Keratinocyte (primary cell): ENCODE data around the gene APBB2. TPM values are rescaled to one million over a fixed set of nuclear protein-coding genes. Genes with fewer than 3 reads are reported as not detected.

Experiments used
- DNase-seq: peaks from one replicate; pipeline ENCODE4 v3.0.0-alpha.2; 2011; ENCODE audit warnings: low read depth, missing footprints, low spot score
- FAIRE-seq: peaks from 2 replicates; lab custom pipeline; 2011; peaks lifted over from hg19 to GRCh38; lab: Jason Lieb, UNC
- H2AFZ ChIP-seq: 2 replicates; pipeline ENCODE4 v1.6.0; 2012; ENCODE audit warnings: low read length, control low read depth, inconsistent platforms; ENCODE audit not compliant: control insufficient read depth
- H3K27ac ChIP-seq: 2 replicates; pipeline ENCODE4 v1.5.1; 2011; ENCODE audit warnings: low read length; ENCODE audit not compliant: control insufficient read depth, insufficient read depth
- H3K27me3 ChIP-seq: 3 replicates; pipeline ENCODE4 v1.6.0; 2011; ENCODE audit warnings: low read length; ENCODE audit not compliant: control insufficient read depth, insufficient read depth; ENCODE audit errors: extremely low read depth
- H3K36me3 ChIP-seq, 2 experiments: 2 replicates in 1 of 2; 3 replicates in 1 of 2; pipeline ENCODE4 v1.5.1; 2011; ENCODE audit warnings: low read length in 2 of 2, mild to moderate bottlenecking in 1 of 2; ENCODE audit not compliant: control insufficient read depth in 2 of 2, insufficient read depth in 2 of 2; ENCODE audit errors: extremely low read depth in 1 of 2
- H3K4me1 ChIP-seq: 3 replicates; pipeline ENCODE4 v1.5.1; 2011; ENCODE audit warnings: low read length; ENCODE audit not compliant: control insufficient read depth, insufficient read depth; ENCODE audit errors: extremely low read depth
- H3K4me2 ChIP-seq: 3 replicates; pipeline ENCODE4 v1.6.0; 2011; ENCODE audit warnings: low read depth, low read length; ENCODE audit not compliant: control insufficient read depth, insufficient read depth; ENCODE audit errors: extremely low read depth
- H3K4me3 ChIP-seq, 3 experiments: fragments of 200-600 bp in 1 of 3; sonication (generic) in 1 of 3; 2 replicates in 2 of 3; 3 replicates in 1 of 3; pipeline ENCODE4 v1.5.1; 2011 to 2016; ENCODE audit warnings: low read length in 3 of 3, mild to moderate bottlenecking in 3 of 3, control low read depth in 2 of 3, inconsistent platforms in 1 of 3, low read depth in 1 of 3, mixed read lengths in 1 of 3, mixed run types in 1 of 3, moderate library complexity in 1 of 3; ENCODE audit not compliant: control insufficient read depth in 2 of 3, insufficient read depth in 2 of 3; ENCODE audit errors: extremely low read depth in 1 of 3
- H3K79me2 ChIP-seq: 2 replicates; pipeline ENCODE4 v1.6.0; 2012; ENCODE audit warnings: low read length; ENCODE audit not compliant: control insufficient read depth, insufficient read depth
- H3K9ac ChIP-seq: 3 replicates; pipeline ENCODE4 v1.6.0; 2011; ENCODE audit warnings: low read length; ENCODE audit not compliant: control insufficient read depth, insufficient read depth; ENCODE audit errors: extremely low read depth
- H3K9me1 ChIP-seq: 3 replicates; pipeline ENCODE4 v1.6.0; 2011; ENCODE audit warnings: low read length; ENCODE audit not compliant: control insufficient read depth, insufficient read depth; ENCODE audit errors: extremely low read depth
- H3K9me3 ChIP-seq: 2 replicates; pipeline ENCODE4 v1.5.1; 2012; ENCODE audit warnings: low read depth, low read length; ENCODE audit not compliant: control insufficient read depth
- H4K20me1 ChIP-seq: 3 replicates; pipeline ENCODE4 v1.6.0; 2011; ENCODE audit warnings: low read length; ENCODE audit not compliant: control insufficient read depth, insufficient read depth; ENCODE audit errors: extremely low read depth
- EZH2 ChIP-seq: IDR thresholded peaks from one replicate; pipeline ENCODE4 v1.6.1; 2012; ENCODE audit warnings: inconsistent platforms, mild to moderate bottlenecking, low read length, moderate library complexity
- dilution Hi-C: fragments of 300-500 bp; cut with MboI; formaldehyde crosslinking; loops from one replicate; pipeline ENCODE4 v1.7.0; 2020; ENCODE audit warnings: low sequenced_read_pairs; ENCODE audit not compliant: extremely low pct_ligation_motif_present
- polyA plus RNA-seq, 5 experiments: library from polyadenylated mRNA; depleted of rRNA in 3 of 5; stranded (reverse) in 3 of 5; stranded (forward) in 1 of 5; unstranded in 1 of 5; fragments of >200 nt; gene quantifications; 1 replicate in 1 of 5; 2 replicates in 3 of 5; 3 replicates in 1 of 5; pipeline versions ENCODE4 v1.2.1 to v1.2.3, GENCODE V29; 2011 to 2012; ENCODE audit warnings: missing spikeins in 2 of 5, low read depth in 1 of 5, low replicate concordance in 1 of 5
- TF ChIP-seq, protein P1 (sequence below), 3 experiments: IDR thresholded peaks in 1 of 3; conservative IDR thresholded peaks in 1 of 3; optimal IDR thresholded peaks in 1 of 3; 2 replicates in 2 of 3; 3 replicates in 1 of 3; pipeline versions ENCODE3 to v1.5.1; 2011; ENCODE audit warnings: low read length in 3 of 3, mild to moderate bottlenecking in 3 of 3, moderate library complexity in 2 of 3, control low read depth in 1 of 3, inconsistent platforms in 1 of 3; ENCODE audit not compliant: insufficient read depth in 2 of 3; ENCODE audit errors: extremely low read depth in 1 of 3

Gene APBB2
- polyA plus RNA-seq, 1 donor (not counting 4 experiments of a cell fraction or from before 2014, with no cell fraction given), result 57.3 TPM

DNA sequence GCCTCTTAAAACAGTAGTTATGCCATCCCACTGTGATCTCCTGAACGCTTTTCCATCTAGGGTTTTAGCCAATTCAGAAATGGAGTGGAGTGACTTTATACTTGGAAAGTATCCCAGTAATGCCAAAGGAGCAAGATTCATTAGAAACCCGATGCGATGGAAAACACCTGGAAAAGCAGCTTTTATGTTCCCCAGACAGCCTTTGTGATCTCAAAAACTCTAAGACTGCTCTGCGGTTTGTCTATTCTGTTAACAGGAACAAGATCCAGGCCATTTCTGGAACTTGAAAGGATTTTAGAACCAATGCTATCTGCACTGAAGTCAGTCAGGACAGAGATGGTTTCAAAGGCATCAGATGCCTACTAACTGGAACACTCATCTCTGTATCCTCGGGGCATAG lies 145.1 kb downstream of the APBB2 start:
- Histone ChIP-seq H3K9me3 (no peaks in the 10 kb centered on the region), H4K20me1 (no peaks in the 10 kb centered on the region), H3K4me1 (peaks cover 9% of the 10 kb centered on the region), H3K4me2 (no peak overlapping the region), H2AFZ (no peak overlapping the region), H3K36me3 (peaks cover 3% of the 10 kb centered on the region in 2 experiments), H3K9ac (no peak overlapping the region), H3K4me3 (no peak overlapping the region), H3K27me3 (no peaks in the 10 kb centered on the region), H3K9me1 (no peaks in the 10 kb centered on the region), H3K79me2 (peaks cover 47% of the 10 kb centered on the region), H3K27ac (no peak overlapping the region)
- DNase-seq (no peak), FAIRE-seq (peak; percentile 17)
- dilution Hi-C loops, result no loop called here
- TF ChIP-seq, protein P1, sequence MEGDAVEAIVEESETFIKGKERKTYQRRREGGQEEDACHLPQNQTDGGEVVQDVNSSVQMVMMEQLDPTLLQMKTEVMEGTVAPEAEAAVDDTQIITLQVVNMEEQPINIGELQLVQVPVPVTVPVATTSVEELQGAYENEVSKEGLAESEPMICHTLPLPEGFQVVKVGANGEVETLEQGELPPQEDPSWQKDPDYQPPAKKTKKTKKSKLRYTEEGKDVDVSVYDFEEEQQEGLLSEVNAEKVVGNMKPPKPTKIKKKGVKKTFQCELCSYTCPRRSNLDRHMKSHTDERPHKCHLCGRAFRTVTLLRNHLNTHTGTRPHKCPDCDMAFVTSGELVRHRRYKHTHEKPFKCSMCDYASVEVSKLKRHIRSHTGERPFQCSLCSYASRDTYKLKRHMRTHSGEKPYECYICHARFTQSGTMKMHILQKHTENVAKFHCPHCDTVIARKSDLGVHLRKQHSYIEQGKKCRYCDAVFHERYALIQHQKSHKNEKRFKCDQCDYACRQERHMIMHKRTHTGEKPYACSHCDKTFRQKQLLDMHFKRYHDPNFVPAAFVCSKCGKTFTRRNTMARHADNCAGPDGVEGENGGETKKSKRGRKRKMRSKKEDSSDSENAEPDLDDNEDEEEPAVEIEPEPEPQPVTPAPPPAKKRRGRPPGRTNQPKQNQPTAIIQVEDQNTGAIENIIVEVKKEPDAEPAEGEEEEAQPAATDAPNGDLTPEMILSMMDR (optimal IDR thresholded peaks at IDR 0.05 in 1 of 3, IDR thresholded peaks at IDR 0.05 in 1 of 3, conservative IDR thresholded peaks at IDR 0.05 in 1 of 3; ENCODE audit: extremely low read depth in 1 of 3, insufficient read depth in 2 of 3, low read length in 3 of 3), result no peak
- TF ChIP-seq EZH2, result no peak

DNA sequence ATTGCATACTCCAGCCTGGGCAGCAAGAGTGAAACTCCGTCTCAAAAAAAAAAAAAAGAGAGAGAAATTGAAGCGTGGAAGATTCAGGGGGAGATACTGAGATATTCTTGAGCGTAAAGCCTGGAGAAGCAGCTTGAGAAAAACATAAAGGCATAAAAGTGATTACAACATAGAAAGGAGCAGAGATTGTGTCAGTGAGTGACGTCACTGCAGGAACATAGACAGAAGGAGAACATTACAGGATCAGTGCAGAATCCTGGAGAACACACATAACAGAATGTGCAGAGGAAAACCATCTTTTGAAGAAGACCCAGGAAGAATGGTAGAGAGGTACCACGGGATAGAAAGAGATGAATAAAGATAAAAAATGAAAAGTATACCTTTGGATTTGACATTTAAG lies 147.0 kb downstream of the APBB2 start:
- Histone ChIP-seq H3K9me1 (no peaks in the 10 kb centered on the region), H4K20me1 (no peaks in the 10 kb centered on the region), H3K4me2 (no peak overlapping the region), H3K36me3 (peaks cover 2 to 6% of the 10 kb centered on the region in 2 experiments), H3K27ac (no peak overlapping the region), H3K4me1 (peaks cover 6% of the 10 kb centered on the region), H3K4me3 (no peak overlapping the region), H3K9me3 (no peaks in the 10 kb centered on the region), H3K9ac (no peak overlapping the region), H3K27me3 (no peaks in the 10 kb centered on the region), H2AFZ (no peak overlapping the region), H3K79me2 (peaks cover 38% of the 10 kb centered on the region)
- DNase-seq (no peak), FAIRE-seq (no peak)
- no peak for TF ChIP-seq EZH2
- TF ChIP-seq, protein P1 (optimal IDR thresholded peaks at IDR 0.05 in 1 of 3, IDR thresholded peaks at IDR 0.05 in 1 of 3, conservative IDR thresholded peaks at IDR 0.05 in 1 of 3; ENCODE audit: extremely low read depth in 1 of 3, insufficient read depth in 2 of 3, low read length in 3 of 3), result no peak
- dilution Hi-C loops, result no loop called here
